Neutrophil (primary cell): ENCODE data around the gene WDR19.
"Not testable (repeated sequence)": the region's sequence is repeated elsewhere in the genome, so short reads cannot be mapped to it uniquely, and the experiment has no call there.

ENCODE experiments used
- H3K27ac ChIP-seq: fragments of 200-600 bp; sonication (generic); 2 replicates; pipeline ENCODE4 v1.5.1; 2016; ENCODE audit warnings: mild to moderate bottlenecking, moderate library complexity
- H3K27me3 ChIP-seq: fragments of 200-600 bp; sonication (generic); 2 replicates; pipeline ENCODE4 v1.6.0; 2016; ENCODE audit warnings: mild to moderate bottlenecking
- H3K36me3 ChIP-seq: fragments of 200-600 bp; sonication (generic); 2 replicates; pipeline ENCODE4 v1.5.1; 2017
- H3K4me1 ChIP-seq, 2 experiments: fragments of 200-600 bp in 1 of 2; sonication (generic) in 1 of 2; 1 replicate in 1 of 2; 2 replicates in 1 of 2; pipeline versions ENCODE4 v1.5.1 to v1.6.1; 2013 to 2016; ENCODE audit warnings: low read depth in 1 of 2, low read length in 1 of 2, mild to moderate bottlenecking in 1 of 2, moderate library complexity in 1 of 2; ENCODE audit not compliant: control insufficient read depth in 1 of 2, insufficient read depth in 1 of 2
- H3K4me3 ChIP-seq, 2 experiments: fragments of 200-600 bp in 1 of 2; sonication (generic) in 1 of 2; 1 replicate in 1 of 2; 2 replicates in 1 of 2; pipeline ENCODE4 v1.5.1; 2013 to 2016; ENCODE audit warnings: low read depth in 1 of 2, low read length in 1 of 2, mild to moderate bottlenecking in 1 of 2, moderate library complexity in 1 of 2
- H3K9me3 ChIP-seq: fragments of 200-600 bp; sonication (generic); 2 replicates; pipeline ENCODE4 v1.5.1; 2016
- CTCF ChIP-seq: fragments of 200-600 bp; sonication (generic); IDR thresholded peaks from 2 replicates; pipeline ENCODE4 v1.5.1; 2016; ENCODE audit warnings: antibody characterized with exemption

WDR19 gene

GRCh38 chr4:39181905-39182638, at the start of gene WDR19:
WDR19 (plus strand) TSS chr4:39182529; CDS start chr4:39182558, 29 bp downstream.
- TF ChIP-seq CTCF = peak; percentile 61
- H3K27ac ChIP-seq = peak within 1 kb of the TSS; percentile 78
- peak within 1 kb of the TSS; percentile 67 to 76 for H3K4me3 ChIP-seq
- H3K4me1 ChIP-seq = peaks cover 12 to 16% of the 10 kb centered on the region in 2 experiments
- H3K36me3 ChIP-seq = no peaks in the 10 kb centered on the region
- peaks cover 20% of the 10 kb centered on the region for H3K27me3 ChIP-seq
- H3K9me3 ChIP-seq = no peaks in the 10 kb centered on the region

- peaks cover 0 to 5% of the 10 kb centered on the region in 2 experiments for H3K4me1 ChIP-seq
- no peak overlapping the region for H3K27ac ChIP-seq
- H3K27me3 ChIP-seq = no peaks in the 10 kb centered on the region
- no peaks in the 10 kb centered on the region for H3K36me3 ChIP-seq
- H3K9me3 ChIP-seq = no peaks in the 10 kb centered on the region
- no peak overlapping the region for H3K4me3 ChIP-seq
- no peak for TF ChIP-seq CTCF
These were observed 48.7 kb upstream of the WDR19 start for GRCh38 chr4:39133623-39134022.

GRCh38 chr4:39134683-39135306, 47.5 kb upstream of the WDR19 start:
- no peak overlapping the region for H3K27ac ChIP-seq
- no peak overlapping the region for H3K4me3 ChIP-seq
- H3K27me3 ChIP-seq = no peaks in the 10 kb centered on the region
- TF ChIP-seq CTCF = no peak
- no peaks in the 10 kb centered on the region for H3K9me3 ChIP-seq
- no peaks in the 10 kb centered on the region for H3K36me3 ChIP-seq
- peaks cover 0 to 5% of the 10 kb centered on the region in 2 experiments for H3K4me1 ChIP-seq

- H3K4me1 ChIP-seq, H3K4me3 ChIP-seq, H3K36me3 ChIP-seq, H3K27ac ChIP-seq, H3K27me3 ChIP-seq, H3K9me3 ChIP-seq: not testable (repeated sequence)
These were observed 44.1 kb upstream of the WDR19 start for GRCh38 chr4:39138227-39138626.

GRCh38 chr4:39146211-39146610, 36.1 kb upstream of the WDR19 start:
- Histone ChIP-seq H3K9me3 (no peaks in the 10 kb centered on the region), H3K4me3 (no peak overlapping the region), H3K4me1 (peaks cover 16 to 20% of the 10 kb centered on the region in 2 experiments), H3K36me3 (no peaks in the 10 kb centered on the region), H3K27me3 (no peaks in the 10 kb centered on the region), H3K27ac (no peak overlapping the region)
- TF ChIP-seq CTCF = no peak

- no peak overlapping the region for H3K4me3 ChIP-seq
- TF ChIP-seq CTCF = no peak
- no peaks in the 10 kb centered on the region for H3K9me3 ChIP-seq
- no peaks in the 10 kb centered on the region for H3K27me3 ChIP-seq
- peaks cover 18 to 24% of the 10 kb centered on the region in 2 experiments for H3K4me1 ChIP-seq
- H3K27ac ChIP-seq = no peak overlapping the region
- H3K36me3 ChIP-seq = no peaks in the 10 kb centered on the region
These were observed 28.3 kb upstream of the WDR19 start for GRCh38 chr4:39154009-39154408.
